GM18873 (cell line): ENCODE data around the gene BHLHE41.

ENCODE experiments used
- ATAC-seq: cut with Tn5 transposase; IDR thresholded peaks from one replicate; pipeline ENCODE4 v1.9.1; 2021; ENCODE audit warnings: mild to moderate bottlenecking, moderate library complexity, moderate number of reproducible peaks; ENCODE audit not compliant: unreplicated experiment, low FRiP score

BHLHE41 gene

GRCh38 chr12:26124446-26125399, at the start of gene BHLHE41:
Gene BHLHE41 (minus strand): TSS chr12:26125037. CDS start chr12:26124779, 258 bp downstream.
- no peak for ATAC-seq

GRCh38 chr12:26172946-26173552, 48.2 kb upstream of the BHLHE41 start:
- ATAC-seq, result no peak

- ATAC-seq, result no peak
Measured at GRCh38 chr12:26172539-26172938, 47.7 kb upstream of the BHLHE41 start.

- ATAC-seq, result no peak
Measured at GRCh38 chr12:26172013-26172412, 47.2 kb upstream of the BHLHE41 start.

- no peak for ATAC-seq
Measured at GRCh38 chr12:26164118-26164517, 39.3 kb upstream of the BHLHE41 start.

GRCh38 chr12:26162905-26163304, 38.1 kb upstream of the BHLHE41 start:
- ATAC-seq, result peak; percentile 67

- no peak for ATAC-seq
Measured at GRCh38 chr12:26162174-26162573, 37.3 kb upstream of the BHLHE41 start.

- ATAC-seq, result peak; percentile 26
Measured at GRCh38 chr12:26158078-26158764, 33.4 kb upstream of the BHLHE41 start.

- ATAC-seq, result peak; percentile 16
Measured at GRCh38 chr12:26157001-26157400, 32.2 kb upstream of the BHLHE41 start.

GRCh38 chr12:26156201-26156871, 31.5 kb upstream of the BHLHE41 start:
- peak; percentile 84 for ATAC-seq

- ATAC-seq, result no peak
Measured at GRCh38 chr12:26153421-26154154, 28.8 kb upstream of the BHLHE41 start.

- ATAC-seq, result no peak
Measured at GRCh38 chr12:26152507-26153102, 27.8 kb upstream of the BHLHE41 start.

- ATAC-seq, result no peak
Measured at GRCh38 chr12:26150736-26151450, 26.1 kb upstream of the BHLHE41 start.

- ATAC-seq, result no peak
Measured at GRCh38 chr12:26149968-26150500, 25.2 kb upstream of the BHLHE41 start.

GRCh38 chr12:26148291-26148690, 23.5 kb upstream of the BHLHE41 start:
- ATAC-seq, result no peak

- ATAC-seq, result no peak
Measured at GRCh38 chr12:26143291-26143690, 18.5 kb upstream of the BHLHE41 start.

GRCh38 chr12:26138860-26139259, 14.0 kb upstream of the BHLHE41 start:
- no peak for ATAC-seq

GRCh38 chr12:26136688-26137087, 11.9 kb upstream of the BHLHE41 start:
- no peak for ATAC-seq

- no peak for ATAC-seq
Measured at GRCh38 chr12:26135571-26135970, 10.7 kb upstream of the BHLHE41 start.
